22Rv1 (cell line): ENCODE data around the gene RPLP2.

Experiments
- H3K27ac ChIP-seq: fragments of 450-650 bp; 2 replicates; pipeline ENCODE4 v1.5.1; 2017
- ZFX ChIP-seq: fragments of 450-650 bp; IDR thresholded peaks from 2 replicates; pipeline ENCODE4 v1.6.1; 2017; ENCODE audit warnings: antibody characterized with exemption, borderline replicate concordance
- TF ChIP-seq, protein P1 (sequence below): fragments of 450-650 bp; IDR thresholded peaks from 2 replicates; pipeline ENCODE4 v1.5.1; 2017; ENCODE audit warnings: mild to moderate bottlenecking

The RPLP2 gene

DNA sequence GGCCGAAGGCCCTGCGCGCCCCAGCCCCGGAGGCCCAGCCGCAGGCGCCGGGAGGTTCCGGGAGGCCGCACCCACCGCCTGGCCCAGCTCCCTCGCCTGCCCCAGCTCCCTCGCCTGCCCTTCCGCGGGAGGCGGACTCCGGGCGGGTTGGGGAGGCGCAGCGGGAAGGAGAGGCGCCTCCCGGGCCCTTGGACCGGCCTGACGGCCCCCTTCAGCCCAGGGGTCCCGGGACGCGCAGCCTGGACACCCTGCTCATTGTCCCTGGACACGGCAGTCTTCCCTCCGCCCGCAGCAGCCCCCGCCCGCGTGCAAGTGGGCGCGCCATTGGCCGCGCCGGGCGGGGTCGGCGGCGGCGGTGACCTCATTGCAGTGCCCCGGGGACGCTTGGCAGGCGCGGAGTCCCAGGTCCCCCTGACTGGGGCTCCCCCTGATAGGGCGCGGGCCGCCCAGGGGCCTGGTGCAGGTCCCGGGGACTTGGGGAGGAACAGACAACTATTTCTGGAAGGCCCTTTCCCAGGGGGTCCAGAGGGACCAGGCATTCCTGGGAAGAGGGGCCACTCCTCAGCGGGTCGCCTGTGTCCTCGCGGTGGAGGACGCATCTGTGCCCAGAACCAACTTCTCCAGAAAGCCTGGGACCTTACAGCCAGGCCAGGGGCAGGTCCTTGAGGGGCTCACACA is 23.5 kb downstream of the RPLP2 start:
- peak overlapping the region; percentile 96 for H3K27ac ChIP-seq
- TF ChIP-seq, protein P1, sequence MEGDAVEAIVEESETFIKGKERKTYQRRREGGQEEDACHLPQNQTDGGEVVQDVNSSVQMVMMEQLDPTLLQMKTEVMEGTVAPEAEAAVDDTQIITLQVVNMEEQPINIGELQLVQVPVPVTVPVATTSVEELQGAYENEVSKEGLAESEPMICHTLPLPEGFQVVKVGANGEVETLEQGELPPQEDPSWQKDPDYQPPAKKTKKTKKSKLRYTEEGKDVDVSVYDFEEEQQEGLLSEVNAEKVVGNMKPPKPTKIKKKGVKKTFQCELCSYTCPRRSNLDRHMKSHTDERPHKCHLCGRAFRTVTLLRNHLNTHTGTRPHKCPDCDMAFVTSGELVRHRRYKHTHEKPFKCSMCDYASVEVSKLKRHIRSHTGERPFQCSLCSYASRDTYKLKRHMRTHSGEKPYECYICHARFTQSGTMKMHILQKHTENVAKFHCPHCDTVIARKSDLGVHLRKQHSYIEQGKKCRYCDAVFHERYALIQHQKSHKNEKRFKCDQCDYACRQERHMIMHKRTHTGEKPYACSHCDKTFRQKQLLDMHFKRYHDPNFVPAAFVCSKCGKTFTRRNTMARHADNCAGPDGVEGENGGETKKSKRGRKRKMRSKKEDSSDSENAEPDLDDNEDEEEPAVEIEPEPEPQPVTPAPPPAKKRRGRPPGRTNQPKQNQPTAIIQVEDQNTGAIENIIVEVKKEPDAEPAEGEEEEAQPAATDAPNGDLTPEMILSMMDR: no peak
- TF ChIP-seq ZFX: no peak

DNA sequence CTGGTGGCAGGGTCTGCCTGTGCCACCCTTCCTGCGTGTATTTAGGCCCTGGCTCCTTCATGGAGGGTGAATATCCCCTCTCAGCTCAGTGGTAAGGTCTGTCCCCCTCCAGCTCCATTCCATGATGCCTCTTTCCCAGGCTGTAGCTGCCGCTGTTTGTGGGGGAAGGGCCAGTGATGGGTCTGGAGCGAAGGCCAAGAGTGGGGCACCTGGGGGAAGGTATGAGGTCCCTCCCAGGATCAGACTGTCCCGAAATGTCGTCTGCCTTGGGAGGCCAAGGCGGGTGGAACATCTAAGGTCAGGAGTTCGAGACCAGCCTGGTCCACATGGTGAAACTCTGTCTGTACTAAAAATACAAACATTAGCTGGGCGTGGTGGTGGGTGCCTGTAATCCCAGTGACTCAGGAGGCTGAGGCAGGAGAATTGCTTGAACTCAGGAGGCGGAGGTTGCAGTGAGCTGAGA is 24.1 kb downstream of the RPLP2 start:
- TF ChIP-seq ZFX: no peak
- TF ChIP-seq, protein P1: no peak
- H3K27ac ChIP-seq: peak overlapping the region; percentile 96

DNA sequence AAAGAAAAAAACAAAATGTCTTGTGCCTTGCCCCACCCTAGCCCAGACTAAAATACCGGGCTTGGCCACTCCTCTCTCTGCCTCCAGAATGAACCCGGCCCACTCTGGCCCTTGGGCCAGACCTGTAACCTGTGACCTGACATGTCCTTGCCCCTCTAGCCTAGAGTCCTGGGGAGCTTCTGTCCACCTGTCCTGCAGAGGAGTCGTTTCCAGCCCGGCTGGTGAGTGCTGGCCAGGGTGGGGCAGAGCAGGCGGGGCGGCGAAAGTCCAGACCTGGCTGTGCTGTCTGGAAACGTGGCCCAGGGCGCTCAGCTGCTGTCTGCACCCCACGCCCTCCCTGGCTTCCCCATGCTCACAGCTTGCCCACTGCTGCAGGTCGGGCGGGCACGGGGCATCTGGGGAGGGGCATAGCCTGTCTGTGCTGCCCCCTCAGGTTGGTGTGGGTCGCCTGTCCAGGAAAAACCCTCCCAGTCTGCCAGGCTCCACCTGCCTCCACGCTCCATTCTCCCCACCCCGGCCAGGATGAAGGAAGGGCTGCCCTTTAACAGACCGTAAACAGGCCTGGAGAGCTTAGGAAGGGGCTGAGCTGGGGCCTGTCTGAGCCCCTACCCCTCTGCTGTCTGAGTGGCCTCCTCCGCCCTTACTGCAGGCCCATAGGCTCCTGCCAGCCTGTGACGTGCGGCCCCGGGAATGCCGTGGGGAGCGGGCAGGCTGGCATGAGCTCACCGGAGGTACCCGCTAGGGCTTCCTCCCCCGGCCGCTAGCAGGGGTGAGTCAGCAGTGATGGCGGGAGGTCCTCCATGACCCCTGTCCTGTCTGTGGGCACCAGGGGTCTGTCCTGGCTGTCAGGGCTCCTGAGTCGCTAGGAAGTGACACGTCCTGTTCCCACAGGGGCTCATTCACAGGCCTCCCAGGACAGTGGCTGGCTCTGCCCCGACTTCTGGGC is 24.9 kb downstream of the RPLP2 start:
- H3K27ac ChIP-seq: peak overlapping the region; percentile 96
- no peak for TF ChIP-seq ZFX
- TF ChIP-seq, protein P1: no peak

DNA sequence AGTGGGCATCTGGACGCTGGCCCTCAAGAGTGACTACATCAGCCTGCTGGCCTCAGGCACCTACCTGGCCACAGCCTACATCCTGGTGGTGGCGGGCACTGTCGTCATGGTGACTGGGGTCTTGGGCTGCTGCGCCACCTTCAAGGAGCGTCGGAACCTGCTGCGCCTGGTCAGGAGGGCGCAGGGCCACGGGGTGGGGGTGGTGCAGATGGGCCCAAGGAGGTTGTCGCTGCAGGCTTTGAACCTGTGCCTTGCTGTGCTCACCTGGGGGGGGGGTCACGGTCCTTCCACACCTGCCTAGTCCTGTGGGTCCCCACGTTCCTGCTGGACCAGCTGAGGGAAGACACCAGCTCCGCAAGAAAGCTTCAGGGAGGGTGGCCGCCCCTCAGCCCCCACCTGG is 26.5 kb downstream of the RPLP2 start:
- peak overlapping the region; percentile 82 for H3K27ac ChIP-seq
- no peak for TF ChIP-seq ZFX
- TF ChIP-seq, protein P1: no peak

DNA sequence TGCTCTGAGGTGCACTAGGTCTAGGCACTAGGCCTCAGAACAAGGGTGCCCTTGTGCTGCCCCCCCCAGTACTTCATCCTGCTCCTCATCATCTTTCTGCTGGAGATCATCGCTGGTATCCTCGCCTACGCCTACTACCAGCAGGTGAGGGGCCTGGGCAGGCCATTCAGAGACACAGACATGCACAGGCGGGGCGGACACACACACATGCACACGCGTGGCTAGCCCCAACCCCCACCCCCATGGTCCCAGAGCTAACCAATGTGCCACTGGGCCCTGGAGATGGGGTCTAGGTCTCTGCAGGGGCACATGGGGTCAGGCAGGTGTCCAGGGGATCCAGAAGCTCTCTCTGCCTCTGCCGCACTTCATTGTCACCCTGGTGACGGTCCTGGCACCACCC is 26.9 kb downstream of the RPLP2 start:
- TF ChIP-seq, protein P1: no peak
- no peak for TF ChIP-seq ZFX
- peak overlapping the region; percentile 82 for H3K27ac ChIP-seq

DNA sequence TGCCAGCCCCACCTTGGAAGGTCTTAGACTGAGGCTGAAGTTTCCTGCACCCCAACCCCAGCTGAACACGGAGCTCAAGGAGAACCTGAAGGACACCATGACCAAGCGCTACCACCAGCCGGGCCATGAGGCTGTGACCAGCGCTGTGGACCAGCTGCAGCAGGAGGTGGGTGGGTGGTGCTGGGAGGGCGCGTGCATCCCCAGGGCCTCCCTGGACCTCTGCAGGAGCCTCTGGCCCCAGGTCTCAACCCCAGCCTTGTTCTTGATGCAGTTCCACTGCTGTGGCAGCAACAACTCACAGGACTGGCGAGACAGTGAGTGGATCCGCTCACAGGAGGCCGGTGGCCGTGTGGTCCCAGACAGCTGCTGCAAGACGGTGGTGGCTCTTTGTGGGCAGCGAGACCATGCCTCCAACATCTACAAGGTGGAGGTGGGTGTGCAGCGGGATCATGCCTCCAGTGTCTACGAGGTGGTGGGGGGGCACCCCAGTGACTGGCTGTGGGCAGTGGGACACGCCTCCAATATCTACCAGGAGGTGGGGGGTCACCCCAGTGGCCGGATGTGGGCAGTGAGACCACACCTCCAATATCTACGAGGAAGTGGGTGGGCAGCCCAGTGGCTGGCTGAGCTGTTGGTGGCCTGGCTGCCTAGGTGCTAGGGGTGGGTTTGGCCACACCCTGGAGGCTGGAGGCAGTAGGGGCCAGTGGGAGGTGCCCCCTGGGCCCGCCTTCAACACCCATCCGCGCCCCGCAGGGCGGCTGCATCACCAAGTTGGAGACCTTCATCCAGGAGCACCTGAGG is 27.6 kb downstream of the RPLP2 start:
- peak overlapping the region; percentile 82 for H3K27ac ChIP-seq
- no peak for TF ChIP-seq ZFX
- TF ChIP-seq, protein P1: no peak
